DMS79 (cell line): ENCODE results near the gene AMFR.

ENCODE experiments used
- DNase-seq: peaks from one replicate; lab custom pipeline; 2025; lab: John Stamatoyannopoulos, UW

AMFR gene

DNA sequence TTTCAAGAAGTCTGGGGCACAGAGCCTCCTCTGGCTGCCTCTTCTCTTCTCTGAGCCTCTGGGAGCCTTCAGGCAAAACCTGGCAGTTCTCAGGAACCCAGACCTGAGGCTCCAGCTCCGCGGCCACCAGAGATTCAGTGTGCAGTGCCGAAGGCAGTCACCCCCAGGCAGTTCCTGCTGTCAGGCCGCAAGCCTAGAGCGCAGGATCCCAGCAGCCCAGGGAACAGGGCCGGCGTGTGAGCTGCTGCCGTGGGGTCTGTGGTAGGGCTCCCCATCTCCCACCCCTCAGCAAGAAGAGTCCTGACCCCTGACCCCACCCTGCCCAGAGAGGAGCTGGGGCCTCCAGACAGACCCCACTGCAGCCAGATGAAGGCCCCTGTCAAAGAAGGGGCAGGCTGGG is 78.2 kb downstream of the AMFR start:
- DNase-seq = no peak

DNA sequence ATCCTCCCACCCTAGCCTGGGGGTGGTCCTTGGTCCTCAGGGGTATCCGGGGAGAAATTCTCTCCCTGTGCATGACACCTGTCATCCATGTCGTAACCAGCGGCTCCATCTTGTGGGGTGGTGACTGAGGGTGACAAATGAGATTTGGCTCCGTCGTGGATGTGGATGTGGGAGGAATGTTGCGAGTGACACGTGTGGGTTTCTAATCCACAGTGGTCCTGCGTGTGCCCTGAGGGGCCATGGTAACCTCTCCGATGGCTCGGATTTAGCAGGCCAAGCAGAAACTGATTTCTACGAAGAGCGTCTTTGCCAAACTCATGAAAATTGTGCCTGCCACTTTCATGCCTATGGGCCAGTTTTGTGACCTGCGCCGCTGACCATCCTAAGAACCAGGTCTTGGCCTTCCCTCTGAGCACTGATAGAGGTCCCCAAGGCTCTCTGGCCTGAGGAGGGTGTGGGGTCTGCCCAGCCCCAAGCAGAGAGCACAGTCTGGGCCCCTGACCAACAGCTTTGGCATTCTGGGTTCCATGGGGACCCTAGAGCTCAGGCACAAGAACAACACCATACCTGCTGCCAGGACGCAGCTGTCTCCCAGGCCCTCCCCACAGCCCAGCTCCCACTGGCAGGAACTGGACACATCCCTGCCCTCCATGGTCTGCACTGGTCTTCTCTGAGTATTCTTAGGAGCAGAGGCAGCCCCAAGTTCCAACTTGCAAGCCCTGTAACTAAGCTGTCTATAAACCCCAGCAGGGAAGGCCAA is 79.0 kb downstream of the AMFR start:
- no peak for DNase-seq

DNA sequence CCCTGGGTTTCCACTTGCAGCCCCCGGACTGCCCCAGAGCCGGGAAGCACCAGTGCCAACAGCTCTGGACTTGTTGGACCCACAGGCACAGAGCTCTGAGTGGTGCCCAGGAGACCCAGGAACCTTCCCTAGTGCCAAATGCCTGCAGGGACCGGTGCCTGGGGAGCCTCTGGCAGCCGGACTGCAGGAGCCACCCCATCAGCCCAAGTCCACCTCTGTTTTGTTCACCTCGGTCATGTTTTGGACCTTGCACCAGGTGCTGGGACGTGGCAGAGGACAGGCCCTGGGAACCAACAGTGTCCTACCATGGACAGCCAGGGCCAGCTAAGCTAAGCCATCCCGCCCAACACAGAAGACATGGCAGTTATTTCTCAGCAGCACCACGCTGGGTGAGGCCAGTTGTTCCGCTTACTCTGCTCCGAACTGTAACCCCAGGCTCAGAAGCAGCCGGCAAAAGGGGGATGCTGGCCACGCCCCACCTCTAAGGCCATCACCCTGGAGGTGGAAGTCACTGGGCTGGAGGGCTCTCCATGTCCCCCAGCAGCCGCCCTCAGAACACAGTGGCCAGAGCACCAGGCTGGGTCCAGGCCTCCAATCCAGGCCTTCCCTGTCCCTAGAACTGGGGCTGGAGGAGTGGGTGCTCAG is 79.8 kb downstream of the AMFR start:
- DNase-seq = no peak

DNA sequence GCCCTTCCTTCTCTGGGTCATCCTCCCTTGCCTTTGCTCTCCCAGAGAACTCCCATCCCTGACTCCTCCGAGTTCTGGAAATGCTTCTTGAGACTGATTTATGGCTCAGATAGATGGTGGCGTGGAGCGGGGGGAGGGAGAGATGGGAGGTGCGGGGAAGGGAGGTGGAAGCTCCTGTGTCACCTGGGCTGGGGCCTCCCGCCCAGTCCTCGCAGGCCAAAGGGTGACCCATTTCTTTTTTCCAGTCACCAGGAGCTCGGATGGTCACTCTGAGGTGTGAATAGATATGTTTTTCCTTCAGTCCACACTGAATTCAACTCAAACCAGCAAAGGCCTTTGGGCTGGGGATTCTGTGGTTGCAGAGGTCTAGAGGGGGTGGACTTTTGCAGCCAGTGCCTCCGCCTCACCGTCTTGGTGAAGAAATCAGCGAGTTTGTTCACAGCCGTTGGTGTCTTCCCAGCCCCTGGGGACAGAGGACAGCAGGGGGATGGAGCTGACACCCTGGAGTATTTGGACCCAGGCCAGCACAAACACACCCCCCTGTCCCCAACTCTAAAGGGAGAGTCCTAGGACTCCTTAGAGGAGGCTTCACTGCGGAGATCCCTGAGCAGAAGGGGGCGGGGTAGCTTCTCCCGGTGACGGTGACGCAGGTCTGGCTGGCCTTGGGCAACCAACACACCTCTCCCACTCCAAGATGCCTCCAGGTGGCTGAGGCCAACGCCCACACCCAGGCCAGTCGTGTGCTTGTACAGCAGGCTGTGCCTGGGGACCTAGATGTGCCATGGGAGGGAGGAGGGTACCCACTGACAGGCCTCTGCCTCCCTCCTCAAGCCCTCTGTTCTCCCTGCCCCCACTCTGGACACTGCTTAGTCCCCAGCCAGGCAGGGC is 80.6 kb downstream of the AMFR start:
- no peak for DNase-seq

DNA sequence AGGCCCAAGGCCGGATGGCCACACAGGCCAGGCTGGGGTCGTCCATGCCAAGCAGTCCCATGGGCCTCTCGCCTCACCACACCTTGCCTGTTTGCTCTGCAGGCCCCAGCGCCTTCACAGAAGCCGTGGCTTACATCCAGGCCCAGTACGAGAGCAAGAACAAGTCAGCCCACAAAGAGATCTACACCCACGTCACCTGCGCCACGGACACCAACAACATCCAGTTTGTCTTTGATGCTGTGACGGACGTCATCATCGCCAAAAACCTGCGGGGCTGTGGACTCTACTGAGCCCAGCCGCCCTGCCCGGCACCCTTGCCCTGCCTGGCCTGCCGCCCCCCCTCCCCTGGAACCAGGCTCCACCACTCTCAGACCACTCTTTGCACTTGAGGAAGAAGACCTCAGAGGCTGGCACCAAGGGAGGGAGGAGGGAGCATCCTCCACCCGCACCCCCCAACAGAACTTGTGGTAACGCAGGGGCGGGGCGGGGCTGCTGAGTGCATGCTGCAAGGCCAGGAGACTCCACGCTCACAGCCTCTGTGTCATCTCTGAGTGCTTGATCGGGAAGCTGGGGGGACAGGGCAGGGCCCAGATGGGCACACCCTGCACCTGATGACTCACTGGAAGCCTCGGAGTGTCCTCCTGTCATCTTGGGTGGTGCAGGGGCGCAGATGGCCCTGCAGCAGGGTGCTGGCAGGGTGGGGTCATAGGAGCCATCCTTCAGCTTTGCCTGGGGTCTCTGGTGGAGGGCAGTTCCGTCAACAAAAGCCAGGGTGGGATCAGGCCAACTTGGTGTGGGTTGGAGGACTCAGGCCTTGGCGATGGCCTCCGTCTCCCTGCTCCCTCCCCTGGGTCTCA is 81.5 kb downstream of the AMFR start:
- no peak for DNase-seq

DNA sequence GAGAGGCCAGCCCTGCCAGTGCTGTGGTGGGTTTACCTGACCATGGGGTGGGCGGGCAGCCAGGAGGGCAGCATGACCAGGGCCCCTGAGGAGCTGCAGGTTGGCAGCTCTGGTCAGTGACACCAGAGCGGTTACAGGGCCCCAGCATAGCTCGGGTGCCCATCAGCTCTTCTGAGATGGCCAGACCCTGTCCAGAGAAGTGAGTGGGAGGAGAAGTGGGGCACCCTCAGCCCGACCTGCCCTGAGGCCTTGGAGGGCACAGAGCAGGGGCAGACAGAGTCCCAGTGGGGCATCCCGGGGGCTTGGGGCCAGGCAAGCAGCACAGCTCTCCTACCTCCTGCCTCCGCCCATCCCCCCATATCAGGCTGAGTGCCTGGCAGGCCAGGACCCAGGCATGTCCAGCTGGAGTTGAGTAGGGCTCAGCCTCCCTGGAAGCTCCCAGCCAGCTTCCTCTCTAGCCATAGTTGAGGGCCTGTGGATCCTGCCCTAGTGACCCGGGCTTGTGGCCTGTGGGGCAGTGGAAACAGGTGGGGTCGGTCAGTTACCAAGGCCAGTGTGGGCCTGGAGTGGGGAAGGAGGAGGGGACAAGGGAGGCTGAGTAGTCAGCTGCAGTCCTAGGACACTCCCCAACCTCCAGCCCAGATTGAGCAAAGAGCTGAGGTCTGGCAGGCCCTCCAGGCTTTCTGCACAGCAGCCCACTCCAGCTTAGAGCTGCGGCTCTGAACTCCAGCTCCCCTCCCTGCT is 83.5 kb downstream of the AMFR start:
- DNase-seq = no peak

DNA sequence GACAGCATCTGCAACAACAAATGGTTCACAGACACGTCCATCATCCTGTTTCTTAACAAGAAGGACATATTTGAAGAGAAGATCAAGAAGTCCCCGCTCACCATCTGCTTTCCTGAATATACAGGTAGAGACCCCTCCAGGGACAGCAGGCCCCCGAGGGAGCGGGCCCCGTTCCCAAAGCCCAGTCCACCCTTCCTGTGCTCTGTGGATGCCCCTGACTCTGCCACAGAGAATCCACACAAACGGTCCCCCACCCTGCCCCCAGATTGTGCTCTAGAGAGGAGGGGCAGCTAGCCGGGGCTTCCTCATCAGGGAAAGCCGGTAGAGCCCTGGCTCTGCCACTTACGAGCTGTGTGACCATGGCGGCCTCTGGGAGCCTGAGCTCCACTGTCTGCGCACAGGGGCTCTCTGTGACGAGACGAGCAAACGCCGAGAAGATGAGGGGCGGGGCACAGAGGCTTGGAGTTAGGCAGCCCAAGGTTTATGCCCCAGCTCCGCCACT is 84.4 kb downstream of the AMFR start:
- DNase-seq = no peak

- no peak for DNase-seq
Observed at GRCh38 chr16:56340416-56340815, 84.9 kb downstream of the AMFR start.

GRCh38 chr16:56339431-56340195 is 85.7 kb downstream of the AMFR start:
- no peak for DNase-seq

DNA sequence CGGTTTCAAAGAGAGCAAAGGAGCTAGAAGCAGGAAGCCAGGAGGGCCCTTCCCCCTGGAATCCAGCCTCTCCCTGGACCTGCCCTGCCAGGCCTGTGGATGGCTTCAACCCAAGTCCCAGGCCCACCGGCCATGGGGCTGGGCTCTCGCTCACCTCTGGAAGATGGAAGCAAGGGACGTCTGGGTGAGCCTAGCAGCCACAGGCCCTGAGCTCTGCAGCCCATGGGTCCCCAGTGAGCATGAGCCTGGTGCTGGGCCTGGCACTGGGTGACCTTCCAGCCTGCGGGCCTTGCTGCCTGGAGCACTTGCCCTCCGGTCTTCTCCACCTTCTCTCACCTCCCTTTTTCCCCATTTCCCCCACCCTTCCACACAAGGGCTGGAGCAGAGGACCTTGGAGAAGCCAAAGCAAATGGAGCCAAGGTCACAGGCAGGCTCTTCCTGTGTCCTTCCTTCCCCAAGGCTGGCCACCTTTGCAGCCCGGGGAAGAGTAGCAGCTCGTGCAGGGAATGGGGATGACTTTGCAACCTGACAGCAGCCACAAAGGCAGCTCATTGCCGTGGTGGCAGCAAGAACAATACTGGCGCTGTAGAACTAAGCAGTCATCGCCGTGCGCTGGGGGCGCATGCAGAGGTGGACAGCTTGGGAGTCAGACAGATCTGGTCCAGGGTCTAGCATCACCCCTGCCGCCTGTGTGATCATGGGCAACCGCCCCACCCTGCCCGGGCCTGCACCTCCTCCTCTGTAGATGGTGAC is 86.6 kb downstream of the AMFR start:
- no peak for DNase-seq

DNA sequence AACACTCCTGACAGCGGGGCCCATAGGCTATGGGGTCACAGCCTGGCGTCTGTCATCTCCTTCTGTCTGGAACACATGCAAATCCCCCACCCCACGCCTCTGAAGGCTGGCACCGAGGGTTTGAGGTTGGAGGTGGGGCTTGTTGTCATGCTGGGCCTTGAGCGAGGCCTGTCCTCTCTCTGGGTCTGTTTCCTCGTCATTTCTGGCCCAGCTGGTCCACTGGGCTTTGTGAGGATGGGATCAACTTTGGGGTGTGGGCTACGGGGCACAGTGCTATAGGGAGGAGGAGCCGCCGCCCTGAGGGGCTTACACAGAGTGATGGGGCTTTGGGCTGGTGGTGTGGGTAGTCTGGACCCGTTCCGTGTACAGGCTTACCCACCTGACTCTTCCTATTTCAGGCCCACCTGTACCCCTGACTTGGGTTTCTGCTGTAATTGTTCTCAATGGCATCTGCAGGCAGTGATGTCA is 87.5 kb downstream of the AMFR start:
- no peak for DNase-seq

- DNase-seq = no peak
Observed at GRCh38 chr16:56337131-56337857, 88.1 kb downstream of the AMFR start.

GRCh38 chr16:56336711-56337110 is 88.6 kb downstream of the AMFR start:
- DNase-seq = no peak

GRCh38 chr16:56336071-56336688 is 89.2 kb downstream of the AMFR start:
- DNase-seq = no peak

GRCh38 chr16:56334761-56335160 is 90.6 kb downstream of the AMFR start:
- no peak for DNase-seq

- DNase-seq = no peak
Observed at GRCh38 chr16:56332464-56333079, 92.8 kb downstream of the AMFR start.

DNA sequence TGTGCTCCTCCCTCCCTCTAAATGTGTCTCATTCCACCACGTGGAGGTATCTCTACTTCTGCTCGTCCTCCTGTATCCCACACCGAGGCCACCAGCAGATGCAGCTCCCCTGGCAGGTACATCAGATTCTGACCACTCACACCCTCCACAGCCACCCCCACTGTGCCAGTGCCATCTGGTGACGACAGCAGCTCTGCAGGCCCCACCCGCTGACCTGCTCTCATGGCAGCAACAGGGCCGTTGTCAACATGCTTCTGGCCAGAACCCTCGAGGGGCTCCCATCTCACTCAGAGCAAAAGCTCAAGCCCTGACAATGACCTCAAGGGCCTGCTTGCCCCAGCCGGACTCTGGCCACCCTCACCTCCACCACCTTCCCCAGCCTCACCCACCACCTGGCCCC is 93.4 kb downstream of the AMFR start:
- no peak for DNase-seq

- DNase-seq = no peak
Observed at GRCh38 chr16:56331399-56331798, 93.9 kb downstream of the AMFR start.
